Esophagus squamous epithelium (tissue), 4 donors: ENCODE data around the gene MINDY3.

ENCODE experiments used
- POLR2A ChIP-seq, 4 donors: fragments of 450-650 bp; IDR thresholded peaks; one replicate each; pipeline ENCODE4 v1.6.1; 2017; ENCODE audit warnings: antibody characterized with exemption in 4 of 4, mild to moderate bottlenecking in 4 of 4, moderate library complexity in 3 of 4
- TF ChIP-seq, protein P1 (sequence below), 6 experiments: fragments of 450-650 bp in 4 of 6; fragments of 200-600 bp in 2 of 6; sonication (generic) in 2 of 6; IDR thresholded peaks; one replicate each; pipeline ENCODE4 v1.5.1; 2016 to 2019; ENCODE audit warnings: antibody characterized with exemption in 6 of 6, mild to moderate bottlenecking in 4 of 6, moderate library complexity in 4 of 6

DNA sequence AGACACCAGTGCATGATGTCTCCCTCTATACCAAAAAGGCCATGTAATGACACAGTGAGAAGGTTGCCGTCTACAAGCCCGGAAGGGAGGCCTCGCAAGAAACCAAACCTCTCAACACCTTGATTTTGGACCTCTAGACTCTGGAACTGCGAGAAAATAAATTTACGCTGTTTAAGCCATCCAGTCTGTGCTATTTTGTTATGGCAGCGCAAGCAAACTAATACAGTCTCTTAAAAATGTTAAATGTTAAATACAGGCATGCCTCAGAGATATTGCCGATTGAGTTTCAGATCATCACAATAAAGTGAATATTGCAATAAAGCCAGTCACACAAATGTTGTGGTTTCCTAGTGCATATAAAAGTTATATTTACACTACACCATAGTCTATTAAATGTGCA, 5.0 kb upstream of the MINDY3 start:
- TF ChIP-seq POLR2A (IDR thresholded peaks at IDR 0.05) = no peak
- TF ChIP-seq, protein P1, sequence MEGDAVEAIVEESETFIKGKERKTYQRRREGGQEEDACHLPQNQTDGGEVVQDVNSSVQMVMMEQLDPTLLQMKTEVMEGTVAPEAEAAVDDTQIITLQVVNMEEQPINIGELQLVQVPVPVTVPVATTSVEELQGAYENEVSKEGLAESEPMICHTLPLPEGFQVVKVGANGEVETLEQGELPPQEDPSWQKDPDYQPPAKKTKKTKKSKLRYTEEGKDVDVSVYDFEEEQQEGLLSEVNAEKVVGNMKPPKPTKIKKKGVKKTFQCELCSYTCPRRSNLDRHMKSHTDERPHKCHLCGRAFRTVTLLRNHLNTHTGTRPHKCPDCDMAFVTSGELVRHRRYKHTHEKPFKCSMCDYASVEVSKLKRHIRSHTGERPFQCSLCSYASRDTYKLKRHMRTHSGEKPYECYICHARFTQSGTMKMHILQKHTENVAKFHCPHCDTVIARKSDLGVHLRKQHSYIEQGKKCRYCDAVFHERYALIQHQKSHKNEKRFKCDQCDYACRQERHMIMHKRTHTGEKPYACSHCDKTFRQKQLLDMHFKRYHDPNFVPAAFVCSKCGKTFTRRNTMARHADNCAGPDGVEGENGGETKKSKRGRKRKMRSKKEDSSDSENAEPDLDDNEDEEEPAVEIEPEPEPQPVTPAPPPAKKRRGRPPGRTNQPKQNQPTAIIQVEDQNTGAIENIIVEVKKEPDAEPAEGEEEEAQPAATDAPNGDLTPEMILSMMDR (IDR thresholded peaks at IDR 0.05) = no peak
